HG02981 (cell line): ENCODE results near the gene NOTUM.

Experiments
- ATAC-seq: cut with Tn5 transposase; IDR thresholded peaks from one replicate; pipeline ENCODE4 v1.9.1; 2021; ENCODE audit warnings: mild to moderate bottlenecking, moderate library complexity; ENCODE audit not compliant: unreplicated experiment

NOTUM gene

GRCh38 chr17:81978524-81979298, 17.7 kb upstream of the NOTUM start:
- ATAC-seq, result no peak

GRCh38 chr17:81977211-81977808, 16.3 kb upstream of the NOTUM start, which contains the start of gene ASPSCR1:
Gene ASPSCR1 (plus strand): TSS chr17:81977629. CDS start chr17:81977647, 18 bp downstream.
- peak; percentile 88 for ATAC-seq

- ATAC-seq, result peak; percentile 14
Observed at GRCh38 chr17:81976332-81977210, 15.6 kb upstream of the NOTUM start.

- no peak for ATAC-seq
Observed at GRCh38 chr17:81973432-81973831, 12.4 kb upstream of the NOTUM start.

GRCh38 chr17:81968850-81969812, 8.1 kb upstream of the NOTUM start:
- ATAC-seq, result no peak

- ATAC-seq, result no peak
Observed at GRCh38 chr17:81968396-81968745, 7.4 kb upstream of the NOTUM start.

- ATAC-seq, result peak; percentile 49
Observed at GRCh38 chr17:81967533-81968395, 6.8 kb upstream of the NOTUM start.

GRCh38 chr17:81967244-81967532, 6.2 kb upstream of the NOTUM start:
- ATAC-seq, result no peak

- ATAC-seq, result no peak
Observed at GRCh38 chr17:81966343-81967243, 5.6 kb upstream of the NOTUM start.

GRCh38 chr17:81964081-81964849, 3.3 kb upstream of the NOTUM start:
- ATAC-seq, result no peak

- no peak for ATAC-seq
Observed at GRCh38 chr17:81962499-81963441, 1.8 kb upstream of the NOTUM start.

- no peak for ATAC-seq
Observed at GRCh38 chr17:81961521-81962498, 823 bp upstream of the NOTUM start.

GRCh38 chr17:81960130-81960958, 643 bp downstream of the NOTUM start:
- no peak for ATAC-seq

- no peak for ATAC-seq
Observed at GRCh38 chr17:81959362-81960129, 1.4 kb downstream of the NOTUM start.
